Esophagus muscularis mucosa (tissue), 4 donors: ENCODE data around the gene CDON.

ENCODE experiments used
- CTCF ChIP-seq, 3 experiments: fragments of 200-600 bp in 2 of 3; fragments of 450-650 bp in 1 of 3; sonication (generic) in 2 of 3; IDR thresholded peaks; one replicate each; pipeline ENCODE4 v1.5.1; 2017 to 2019; ENCODE audit warnings: antibody characterized with exemption in 3 of 3, mild to moderate bottlenecking in 2 of 3, moderate library complexity in 1 of 3
- EP300 ChIP-seq: sonication (generic); formaldehyde crosslinking; IDR thresholded peaks from one replicate; pipeline ENCODE4 v1.6.1; 2017; ENCODE audit warnings: antibody characterized with exemption
- POLR2A ChIP-seq: fragments of 450-650 bp; IDR thresholded peaks from one replicate; pipeline ENCODE4 v1.6.1; 2017; ENCODE audit warnings: antibody characterized with exemption, moderate library complexity, mild to moderate bottlenecking, low read depth
- POLR2AphosphoS5 ChIP-seq, 2 donors: sonication (generic); formaldehyde crosslinking; IDR thresholded peaks; one replicate each; pipeline ENCODE4 v1.6.1; 2017; ENCODE audit warnings: antibody characterized with exemption in 2 of 2

GRCh38 chr11:126104420-126104819, 41.8 kb upstream of the CDON start:
- TF ChIP-seq CTCF (IDR thresholded peaks at IDR 0.05) (no peak), POLR2A (no peak), POLR2AphosphoS5 (IDR thresholded peaks at IDR 0.05) (no peak), EP300 (no peak)
